ENCODE results near the gene BSND.

The BSND gene

DNA sequence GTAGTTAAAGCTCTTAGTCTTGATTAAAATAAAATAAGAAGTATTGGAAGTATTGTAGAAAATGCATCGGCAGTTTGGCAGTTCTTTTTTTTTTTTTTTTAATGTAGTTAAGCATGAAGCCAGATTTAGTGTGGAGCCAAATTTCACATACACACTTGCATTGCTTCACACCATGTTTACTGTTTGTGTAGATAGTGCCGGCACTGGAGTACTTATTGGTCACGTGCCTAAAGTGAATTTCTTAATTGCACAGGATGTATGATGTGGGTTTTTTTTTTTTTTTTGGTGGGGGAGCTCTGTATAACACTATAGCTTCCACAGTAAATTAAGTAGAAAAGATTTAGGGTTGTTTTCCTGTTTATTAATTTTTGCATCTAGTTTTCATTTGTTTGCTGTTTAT lies 39.5 kb upstream of the BSND start:
- Histone ChIP-seq H3K27ac (ENCODE audit: extremely low read depth, low read depth, low read length) (no peak overlapping the region), H3K4me1 (ENCODE audit: control insufficient read depth, insufficient read depth, low read length) (no peaks in the 10 kb centered on the region), H3K4me3 (ENCODE audit: low read depth, low read length) (no peak overlapping the region), H3K36me3 (ENCODE audit: control insufficient read depth in 2 of 2, insufficient read depth in 1 of 2, low read length in 2 of 2) (no peaks in the 10 kb centered on the region), H3K9me3 (ENCODE audit: control insufficient read depth, insufficient read depth, low read depth, low read length) (no peaks in the 10 kb centered on the region)
- TF ChIP-seq ZNF660 (tag by site-specific recombination; IDR thresholded peaks at IDR 0.05) (no peak), ZIC2 (tag by site-specific recombination; IDR thresholded peaks at IDR 0.05) (no peak), ZNF324 (tag by site-specific recombination; IDR thresholded peaks at IDR 0.05) (no peak), ZNF571 (tag by site-specific recombination; IDR thresholded peaks at IDR 0.05) (no peak), ZNF366 (tag by site-specific recombination; conservative IDR thresholded peaks at IDR 0.05) (no peak), ZNF223 (tag by site-specific recombination; IDR thresholded peaks at IDR 0.05) (no peak), ZBTB20 (tag by site-specific recombination; IDR thresholded peaks at IDR 0.05) (no peak), ZNF654 (tag by site-specific recombination; IDR thresholded peaks at IDR 0.05; ENCODE audit: low read depth) (no peak), PRDM10 (tag by site-specific recombination; IDR thresholded peaks at IDR 0.05) (no peak), PATZ1 (tag by site-specific recombination; IDR thresholded peaks at IDR 0.05) (no peak)
- CTCF ChIA-PET, result interaction anchor here (0.7 to 4.7 kb wide), 5 partner anchors 9 to 63 kb away, joined by 3 to 18 read pairs (median 4); no protein-coding TSS in a partner anchor
- POLR2A ChIA-PET, result no interaction called here

GRCh38 chr1:54962612-54963395 lies 35.9 kb upstream of the BSND start:
- POLR2A ChIA-PET, result interaction anchor here (0.6 kb wide), 1 partner anchor 30 kb away, joined by 3 read pairs; no protein-coding TSS in a partner anchor
- no peaks in the 10 kb centered on the region for H3K9me3 ChIP-seq (ENCODE audit: control insufficient read depth, insufficient read depth, low read depth, low read length)
- no peaks in the 10 kb centered on the region for H3K4me1 ChIP-seq (ENCODE audit: control insufficient read depth, insufficient read depth, low read length)
- H3K36me3 ChIP-seq (ENCODE audit: control insufficient read depth in 2 of 2, insufficient read depth in 1 of 2, low read length in 2 of 2), result no peaks in the 10 kb centered on the region
- no peak overlapping the region for H3K27ac ChIP-seq (ENCODE audit: extremely low read depth, low read depth, low read length)
- H3K4me3 ChIP-seq (ENCODE audit: low read depth, low read length), result no peak overlapping the region
- CTCF ChIA-PET, result interaction anchor here (0.6 to 4.7 kb wide), 6 partner anchors 11 to 34 kb away, joined by 3 to 18 read pairs (median 5); no protein-coding TSS in a partner anchor
- TF ChIP-seq TRIM28 (IDR thresholded peaks at IDR 0.05; ENCODE audit: borderline replicate concordance, low read length) (no peak), ZNF280C (tag by site-specific recombination; IDR thresholded peaks at IDR 0.05) (no peak), ZNF223 (tag by site-specific recombination; IDR thresholded peaks at IDR 0.05) (no peak), RBAK (tag by site-specific recombination; IDR thresholded peaks at IDR 0.05) (no peak), YY2 (tag by site-specific recombination; IDR thresholded peaks at IDR 0.05) (no peak), ZNF624 (tag by site-specific recombination; IDR thresholded peaks at IDR 0.05) (no peak), PRDM4 (tag by site-specific recombination; IDR thresholded peaks at IDR 0.05) (no peak), ZFP41 (tag by site-specific recombination; IDR thresholded peaks at IDR 0.05; ENCODE audit: borderline replicate concordance) (no peak), ZNF521 (tag by site-specific recombination; IDR thresholded peaks at IDR 0.05) (no peak), ZNF416 (tag by site-specific recombination; IDR thresholded peaks at IDR 0.05) (no peak)

Measured in HEK293 (cell line).